NCI-H1092 (cell line): Measurements from ENCODE around the gene PTPRJ.
A peak's percentile ranks its signal among the peaks of the same experiment; 100 is the strongest.

Source experiments
- DNase-seq: peaks from one replicate; lab custom pipeline; 2025; lab: John Stamatoyannopoulos, UW

Gene PTPRJ

DNA sequence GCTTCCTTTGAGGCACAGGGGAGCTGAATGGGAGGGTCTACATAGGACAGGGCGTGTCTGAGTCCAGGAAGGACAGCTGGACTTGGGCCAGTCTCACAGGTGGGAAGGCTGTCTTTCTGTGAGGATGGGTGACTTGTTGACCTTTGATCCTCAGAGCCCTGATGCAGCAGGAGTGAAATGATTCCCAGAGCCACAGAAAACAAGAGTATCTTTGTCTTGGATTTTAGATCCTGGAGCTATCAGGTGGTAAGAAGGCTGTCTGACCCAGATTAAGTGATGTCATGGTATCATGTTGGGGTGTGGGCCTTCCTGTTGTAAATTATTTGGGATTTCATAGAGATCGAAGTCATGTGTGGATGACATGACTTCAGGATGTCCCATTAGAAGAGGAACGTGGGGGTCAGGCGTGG lies 15.0 kb downstream of the PTPRJ start:
- DNase-seq = no peak

DNA sequence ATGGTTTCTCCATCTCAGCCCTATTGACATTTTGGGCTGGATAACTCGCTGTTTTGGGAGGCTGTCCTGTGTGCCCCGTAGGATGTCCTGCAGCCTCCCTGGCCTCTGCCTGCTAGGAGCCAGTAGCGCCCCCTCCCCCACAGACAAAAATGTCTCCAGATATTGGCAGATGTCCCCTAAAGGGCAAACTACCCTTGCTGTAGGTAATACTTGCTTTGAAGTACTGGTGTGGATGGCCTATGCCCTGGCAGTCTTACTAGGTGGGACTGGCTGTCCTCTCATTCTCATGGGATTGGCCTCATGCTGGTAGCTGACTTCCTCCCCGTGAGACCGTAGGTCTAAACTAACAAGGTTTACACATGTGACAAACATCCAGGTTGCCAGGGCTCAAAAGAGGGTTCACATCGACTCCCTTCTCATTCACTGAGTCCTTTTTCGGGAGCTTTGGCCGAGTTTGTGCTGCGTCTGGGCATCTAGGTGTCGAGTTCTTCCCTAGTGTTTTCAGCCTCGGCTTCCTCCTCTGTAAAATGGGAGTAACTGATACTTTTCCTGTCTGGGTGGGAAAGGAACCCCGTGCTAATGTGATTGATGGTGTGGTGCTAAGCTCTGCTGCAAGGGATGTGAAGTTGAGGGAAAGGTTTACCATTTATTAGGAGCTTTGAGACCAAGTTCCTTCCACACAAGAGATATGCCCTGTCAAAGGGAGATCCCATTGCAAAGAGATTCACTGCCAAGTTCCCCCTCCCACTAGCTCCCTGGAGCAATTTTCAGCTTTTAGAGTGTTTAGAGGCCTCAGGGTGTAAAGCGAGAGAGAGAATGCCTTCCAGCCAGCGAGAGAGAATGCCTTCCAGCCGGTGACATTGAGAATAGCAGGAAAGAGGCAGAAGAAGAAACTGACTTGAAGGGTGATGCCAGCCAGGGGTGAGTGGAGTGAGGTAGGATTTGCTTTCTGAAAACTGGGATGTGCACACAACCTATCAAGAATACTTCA lies 17.0 kb downstream of the PTPRJ start:
- DNase-seq = no peak

DNA sequence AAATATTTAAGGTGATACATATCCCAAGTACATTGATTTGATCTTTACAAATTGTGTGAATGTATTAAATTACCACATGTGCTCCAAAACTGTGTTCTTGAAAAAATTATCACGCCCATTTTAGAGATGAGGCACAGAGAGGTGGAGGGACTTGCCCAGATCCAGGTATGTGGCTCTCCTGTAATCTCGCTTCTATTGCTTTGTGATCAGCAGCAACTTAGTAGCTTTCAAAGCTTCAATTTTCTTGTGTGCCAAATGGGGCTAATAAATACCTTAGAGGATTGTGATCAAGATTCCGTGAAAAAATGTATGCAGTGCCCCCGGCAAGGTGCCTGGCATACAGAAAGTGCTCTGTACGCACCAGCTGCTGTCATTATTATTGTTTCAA lies 18.0 kb downstream of the PTPRJ start:
- no peak for DNase-seq

- no peak for DNase-seq
Measured at GRCh38 chr11:47998733-47999359, 18.5 kb downstream of the PTPRJ start.

GRCh38 chr11:48000432-48000831 lies 20.1 kb downstream of the PTPRJ start:
- no peak for DNase-seq

DNA sequence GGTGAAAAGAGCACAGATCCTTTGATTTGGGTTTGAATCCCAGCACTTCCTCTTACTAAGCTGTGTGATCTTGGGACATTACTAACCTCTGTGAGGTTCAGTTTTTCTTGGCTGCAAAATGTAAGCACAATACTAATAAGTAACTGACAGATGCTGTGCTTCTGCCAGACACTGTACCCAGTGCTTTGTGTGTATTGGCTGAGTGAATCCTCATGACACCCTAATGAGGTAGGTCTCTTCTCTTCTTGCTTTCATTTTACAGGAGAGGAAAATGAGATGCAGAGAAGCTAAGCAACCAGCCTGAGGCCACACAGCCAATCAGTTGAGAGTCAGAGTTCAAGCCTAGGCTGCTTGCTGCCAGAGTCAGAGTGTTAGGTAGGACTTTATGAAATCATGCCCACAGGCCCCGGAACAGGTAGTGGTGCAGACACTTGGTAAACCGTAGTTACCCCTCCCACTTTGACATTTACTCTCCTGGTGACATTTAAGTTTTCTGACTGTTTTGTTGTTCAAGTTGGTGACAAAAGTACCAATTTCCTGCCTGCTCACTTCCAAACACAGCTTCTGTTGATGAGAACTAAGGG lies 21.2 kb downstream of the PTPRJ start:
- DNase-seq = no peak

DNA sequence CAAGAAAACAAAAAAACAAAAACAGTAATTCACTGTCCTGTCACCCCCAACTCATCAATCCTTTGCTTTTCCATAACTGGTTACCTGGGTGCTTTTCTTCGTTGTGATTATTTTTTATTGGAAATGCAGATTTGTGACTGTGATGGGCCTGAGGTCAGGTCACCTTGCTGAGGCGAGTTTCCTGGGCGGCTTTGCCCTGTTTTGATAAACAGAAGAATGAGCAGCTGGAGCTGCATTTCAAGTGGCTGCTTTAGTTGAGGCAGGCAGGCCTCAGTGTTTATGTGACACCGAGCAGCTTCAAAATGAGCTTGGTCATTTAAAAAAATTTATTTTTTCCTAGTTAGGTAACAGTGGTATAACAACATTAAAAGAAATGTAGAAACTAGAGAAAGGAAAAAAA lies 22.2 kb downstream of the PTPRJ start:
- DNase-seq = peak; percentile 49

DNA sequence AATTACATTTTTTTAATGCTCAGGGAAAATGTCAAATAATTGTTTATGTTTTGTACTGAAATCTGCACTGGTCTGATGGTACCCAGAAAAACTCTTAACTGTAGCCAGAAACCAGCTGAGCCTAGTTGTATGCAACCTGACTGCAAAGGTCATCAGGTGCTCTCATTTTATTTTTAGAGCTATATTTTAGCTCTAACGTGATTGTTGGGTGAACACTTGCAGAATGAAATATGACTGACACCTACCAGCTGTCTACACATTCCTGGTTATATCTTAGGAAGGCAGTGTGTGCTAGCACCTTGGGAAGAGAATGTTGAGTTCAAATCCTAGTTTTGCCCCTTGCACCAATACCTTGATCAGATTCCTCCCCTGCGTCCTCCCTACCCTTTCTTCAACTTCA lies 23.6 kb downstream of the PTPRJ start:
- DNase-seq = peak; percentile 16

DNA sequence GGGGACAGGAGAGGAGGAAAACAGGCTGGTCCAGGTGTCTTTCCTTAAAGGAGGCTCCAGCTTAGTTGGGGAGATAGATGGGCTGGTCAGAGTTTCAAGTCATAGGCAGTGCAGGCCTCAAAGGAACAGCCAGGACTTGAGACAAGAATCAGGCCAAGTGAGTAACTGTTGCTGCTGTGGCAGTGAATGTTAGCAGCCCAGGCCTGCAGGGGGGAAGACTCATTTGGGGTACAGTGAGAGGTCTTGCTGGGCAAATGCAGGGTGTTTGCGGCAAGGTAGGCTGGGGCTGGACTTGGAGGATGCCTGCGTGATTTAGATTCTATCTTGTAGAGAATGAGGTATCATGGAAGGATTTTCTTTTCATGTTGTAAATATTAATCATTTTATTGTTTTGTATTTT lies 24.1 kb downstream of the PTPRJ start:
- DNase-seq = no peak

DNA sequence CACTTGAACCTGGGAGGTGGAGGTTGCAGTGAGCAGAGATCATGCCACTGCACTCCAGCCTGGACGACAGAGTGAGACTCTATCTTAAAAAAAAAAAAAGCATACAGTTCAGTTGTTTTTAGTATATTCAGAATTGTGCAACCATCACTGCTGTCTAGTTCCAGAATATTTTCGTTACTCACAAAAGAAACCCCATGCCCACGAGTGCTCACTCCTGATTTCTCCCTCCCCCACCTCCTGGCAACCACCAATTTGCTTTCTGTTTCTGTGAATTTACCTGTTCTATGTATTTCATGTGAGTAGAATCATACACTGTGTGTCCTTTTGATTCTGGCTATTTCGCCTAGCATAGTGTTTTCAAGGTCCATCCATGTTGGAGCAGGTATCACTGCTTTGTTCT lies 24.8 kb downstream of the PTPRJ start:
- DNase-seq = no peak

- DNase-seq = peak; percentile 84
Measured at GRCh38 chr11:48005831-48006270, 25.5 kb downstream of the PTPRJ start.

GRCh38 chr11:48006301-48006992 lies 26.1 kb downstream of the PTPRJ start:
- no peak for DNase-seq

GRCh38 chr11:48007677-48008076 lies 27.3 kb downstream of the PTPRJ start:
- DNase-seq = no peak

- DNase-seq = no peak
Measured at GRCh38 chr11:48008951-48009270, 28.6 kb downstream of the PTPRJ start.

DNA sequence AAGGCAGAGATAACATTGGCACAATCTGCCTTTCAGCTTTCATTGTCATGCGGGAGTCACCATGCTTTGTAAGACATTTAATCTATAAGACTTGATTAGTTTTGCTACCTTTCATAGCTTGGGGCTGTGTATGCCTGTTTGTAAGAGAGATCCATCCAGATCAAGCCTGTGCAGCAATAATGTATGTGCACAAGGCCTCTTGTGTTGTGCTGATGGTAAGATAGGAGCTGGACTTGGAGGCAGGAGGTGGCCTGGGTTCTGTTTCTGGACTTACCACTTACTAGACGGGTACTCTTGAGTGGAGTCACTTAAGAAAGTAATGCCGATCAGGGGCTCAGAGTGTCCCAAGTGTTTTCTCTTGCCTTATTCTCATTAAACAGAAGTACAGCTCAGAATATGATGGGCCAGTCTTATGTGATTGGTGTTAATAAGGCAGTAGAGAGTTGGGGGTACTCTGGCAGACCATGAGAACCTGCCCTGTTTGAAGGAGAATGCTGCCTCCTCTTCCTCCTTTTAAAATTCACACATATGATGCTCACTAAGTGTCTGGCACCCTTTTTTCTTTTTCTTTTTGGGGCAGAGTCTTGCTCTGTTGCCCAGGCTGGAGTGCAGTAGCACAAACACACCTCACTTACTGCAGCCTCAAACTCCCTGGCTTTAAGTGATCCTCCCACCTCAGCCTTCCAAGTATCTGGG lies 30.9 kb downstream of the PTPRJ start:
- DNase-seq = no peak

GRCh38 chr11:48011798-48012391 lies 31.5 kb downstream of the PTPRJ start:
- DNase-seq = no peak

DNA sequence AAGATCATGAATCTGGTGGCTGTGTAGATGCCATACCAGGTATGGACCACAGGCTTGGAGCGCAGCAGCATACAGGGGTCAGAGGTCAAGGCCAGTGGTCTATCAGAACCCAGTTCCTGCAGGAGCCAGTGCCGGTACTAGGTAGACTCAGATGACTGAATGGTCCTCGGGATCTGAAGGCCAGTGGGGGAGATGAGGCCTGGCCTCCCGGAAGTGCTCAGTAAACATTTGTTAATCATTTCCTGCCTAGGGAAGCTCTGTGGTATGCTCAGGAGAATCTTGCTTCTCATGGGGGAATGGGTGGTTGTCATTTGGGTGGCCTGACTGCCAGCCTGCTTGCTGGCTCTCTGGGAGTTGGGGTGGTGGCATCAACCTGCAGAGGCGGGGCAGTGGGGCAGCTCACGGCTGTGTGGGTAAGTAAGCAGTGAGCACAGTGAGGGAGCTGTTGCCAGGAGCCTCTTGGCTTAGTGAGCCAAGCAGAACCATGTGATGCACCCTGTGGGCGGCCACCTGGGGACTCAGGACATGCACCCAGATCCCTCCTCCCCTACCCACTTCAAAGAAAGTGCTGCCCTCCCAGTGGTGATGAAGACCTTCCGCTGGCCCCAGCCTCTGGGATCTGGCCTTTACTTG lies 33.0 kb downstream of the PTPRJ start:
- no peak for DNase-seq

DNA sequence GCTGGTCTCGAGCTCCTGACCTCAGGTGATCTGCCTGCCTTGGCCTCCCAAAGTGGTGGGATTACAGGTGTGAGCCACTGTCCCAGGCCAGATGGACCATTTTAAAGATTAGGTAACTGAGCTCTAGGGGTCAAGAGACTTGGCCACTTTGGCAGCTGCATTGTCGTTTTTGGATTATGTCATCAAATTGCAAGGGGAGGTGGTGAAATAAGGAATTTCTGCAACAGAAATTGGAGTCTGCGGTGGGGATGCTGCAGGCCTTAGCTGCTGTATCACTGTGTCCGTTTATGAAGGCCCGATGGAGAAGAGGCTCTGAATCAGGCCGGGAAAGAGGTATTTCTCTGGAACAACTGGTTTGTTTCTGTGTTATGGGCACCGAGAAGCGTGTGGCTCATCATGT lies 34.6 kb downstream of the PTPRJ start:
- DNase-seq = no peak

GRCh38 chr11:48017105-48017830 lies 36.9 kb downstream of the PTPRJ start:
- DNase-seq = no peak

- no peak for DNase-seq
Measured at GRCh38 chr11:48017831-48018527, 37.6 kb downstream of the PTPRJ start.
